Neural cell (in vitro differentiated cells): Measurements from ENCODE around the gene DMBT1. TPM values are rescaled to one million over a fixed set of nuclear protein-coding genes. Genes with fewer than 3 reads are reported as not detected.

Experiments used
- H2AFZ ChIP-seq: fragments of 200-600, 300-800 bp; sonication (generic), shearing (Covaris generic); 2 replicates; pipeline ENCODE4 v1.6.0; 2014; ENCODE audit warnings: low read depth, mild to moderate bottlenecking, antibody characterized with exemption, low read length, moderate library complexity
- H3F3A ChIP-seq: fragments of 200-600 bp; shearing (Covaris generic); 2 replicates; pipeline ENCODE4 v1.6.1; 2016; ENCODE audit warnings: mild to moderate bottlenecking, moderate library complexity, mixed read lengths, antibody characterized with exemption, low read length; ENCODE audit not compliant: insufficient read depth, poor library complexity, severe bottlenecking
- H3K27ac ChIP-seq: fragments of 200-600, 300-800 bp; sonication (generic), shearing (Covaris generic); 2 replicates; pipeline ENCODE4 v1.5.1; 2014; ENCODE audit warnings: mild to moderate bottlenecking, low read length, moderate library complexity
- H3K27me3 ChIP-seq: fragments of 300-800, 200-600 bp; sonication (generic), shearing (Covaris generic); 2 replicates; pipeline ENCODE4 v1.6.0; 2014; ENCODE audit warnings: mild to moderate bottlenecking, low read depth, low read length, moderate library complexity; ENCODE audit not compliant: insufficient read depth
- H3K36me3 ChIP-seq: fragments of 300-800, 200-600 bp; sonication (generic), shearing (Covaris generic); 2 replicates; pipeline ENCODE4 v1.5.1; 2014; ENCODE audit warnings: mild to moderate bottlenecking, antibody characterized with exemption, low read length, moderate library complexity; ENCODE audit not compliant: insufficient read depth
- H3K4me2 ChIP-seq: fragments of 300-800, 200-600 bp; sonication (generic), shearing (Covaris generic); 2 replicates; pipeline ENCODE4 v1.6.0; 2014; ENCODE audit warnings: mild to moderate bottlenecking, low read length
- H3K4me3 ChIP-seq: fragments of 300-800, 200-600 bp; sonication (generic), shearing (Covaris generic); 2 replicates; pipeline ENCODE4 v1.5.1; 2014; ENCODE audit warnings: mild to moderate bottlenecking, low read length, moderate library complexity
- H3K79me2 ChIP-seq: fragments of 200-600 bp; shearing (Covaris generic); replicated peaks from 2 replicates; pipeline ENCODE4 v1.6.0; 2014; ENCODE audit warnings: mild to moderate bottlenecking, low read length, moderate library complexity; ENCODE audit not compliant: insufficient read depth
- H3K9ac ChIP-seq: fragments of 300-800, 200-600 bp; sonication (generic), shearing (Covaris generic); 2 replicates; pipeline ENCODE4 v1.6.1; 2016; ENCODE audit warnings: mild to moderate bottlenecking, low read length, mixed read lengths
- H3K9me2 ChIP-seq: fragments of 200-600 bp; shearing (Covaris generic); 2 replicates; pipeline ENCODE4 v1.6.1; 2016; ENCODE audit warnings: mild to moderate bottlenecking, low read length, mixed read lengths; ENCODE audit not compliant: insufficient read depth
- H3K9me3 ChIP-seq: fragments of 200-600, 300-800 bp; sonication (generic), shearing (Covaris generic); 2 replicates; pipeline ENCODE4 v1.6.1; 2016; ENCODE audit warnings: mild to moderate bottlenecking, mixed run types, low read length, moderate library complexity, mixed read lengths
- H4K20me1 ChIP-seq: fragments of 200-600 bp; shearing (Covaris generic); 2 replicates; pipeline ENCODE4 v1.6.1; 2016; ENCODE audit warnings: mild to moderate bottlenecking, mixed run types; ENCODE audit not compliant: insufficient read depth
- CTCF ChIP-seq: fragments of 450-650 bp; IDR thresholded peaks from 2 replicates; pipeline ENCODE4 v1.5.1; 2014; ENCODE audit warnings: antibody characterized with exemption, mild to moderate bottlenecking, moderate library complexity; ENCODE audit not compliant: poor library complexity, severe bottlenecking
- EP300 ChIP-seq: fragments of 450-650 bp; conservative IDR thresholded peaks from 2 replicates; pipeline ENCODE4 v1.6.1; 2014; ENCODE audit warnings: antibody characterized with exemption, mild to moderate bottlenecking, moderate library complexity; ENCODE audit not compliant: poor library complexity, severe bottlenecking
- EZH2 ChIP-seq: fragments of 200-600, 300-800 bp; shearing (Covaris generic), sonication (generic); IDR thresholded peaks from 2 replicates; pipeline ENCODE4 v1.6.1; 2014; ENCODE audit warnings: antibody characterized with exemption, low read length, borderline replicate concordance, mild to moderate bottlenecking; ENCODE audit not compliant: insufficient read depth, poor library complexity, severe bottlenecking
- MXI1 ChIP-seq: fragments of 450-650 bp; conservative IDR thresholded peaks from 2 replicates; pipeline ENCODE4 v1.6.1; 2014; ENCODE audit warnings: antibody characterized with exemption, mild to moderate bottlenecking; ENCODE audit not compliant: poor library complexity, severe bottlenecking
- POLR2AphosphoS5 ChIP-seq: IDR thresholded peaks from 2 replicates; pipeline ENCODE4 v1.6.1; 2012
- RAD21 ChIP-seq: fragments of 450-650 bp; conservative IDR thresholded peaks from 2 replicates; pipeline ENCODE4 v1.6.1; 2014; ENCODE audit warnings: antibody characterized with exemption, mild to moderate bottlenecking, moderate library complexity
- SMC3 ChIP-seq: fragments of 450-650 bp; conservative IDR thresholded peaks from 2 replicates; pipeline ENCODE4 v1.6.1; 2014; ENCODE audit warnings: antibody characterized with exemption, mild to moderate bottlenecking, moderate library complexity; ENCODE audit not compliant: poor library complexity
- TAF1 ChIP-seq: IDR thresholded peaks from 2 replicates; pipeline ENCODE4 v1.6.1; 2012; ENCODE audit warnings: low read depth
- polyA plus RNA-seq: library from polyadenylated mRNA; depleted of rRNA; stranded (reverse); fragments of >200 nt; gene quantifications from 2 replicates; pipeline ENCODE4 v1.2.3, GENCODE V29; 2014
- TF ChIP-seq, protein P1 (sequence below): IDR thresholded peaks from 2 replicates; pipeline ENCODE4 v1.6.1; 2012; ENCODE audit warnings: borderline replicate concordance

The DMBT1 gene
- polyA plus RNA-seq, 1 donor from 2014 or later: not detected

DNA sequence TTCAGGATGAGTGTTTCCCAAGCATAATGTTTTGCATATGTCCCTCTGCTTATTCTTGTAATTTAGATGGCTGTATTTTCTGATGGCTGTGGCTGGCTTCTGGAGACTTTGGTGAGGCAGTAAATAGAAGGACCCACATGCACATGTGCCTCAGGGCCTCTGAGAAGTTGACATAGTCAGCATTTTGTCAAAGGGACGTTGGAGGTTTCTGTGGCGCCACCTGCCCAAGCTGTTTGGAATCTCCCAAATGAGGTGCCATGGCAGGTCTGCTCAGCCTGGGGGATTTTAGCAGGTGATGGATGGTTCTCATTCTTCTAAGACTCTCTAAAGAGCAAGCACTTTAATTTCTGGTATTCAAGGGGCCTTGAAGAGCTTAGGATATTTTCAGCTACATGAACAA lies 109.3 kb downstream of the DMBT1 start:
- Histone ChIP-seq H3K9ac (no peak overlapping the region), H2AFZ (no peak overlapping the region)
- TF ChIP-seq, protein P1, sequence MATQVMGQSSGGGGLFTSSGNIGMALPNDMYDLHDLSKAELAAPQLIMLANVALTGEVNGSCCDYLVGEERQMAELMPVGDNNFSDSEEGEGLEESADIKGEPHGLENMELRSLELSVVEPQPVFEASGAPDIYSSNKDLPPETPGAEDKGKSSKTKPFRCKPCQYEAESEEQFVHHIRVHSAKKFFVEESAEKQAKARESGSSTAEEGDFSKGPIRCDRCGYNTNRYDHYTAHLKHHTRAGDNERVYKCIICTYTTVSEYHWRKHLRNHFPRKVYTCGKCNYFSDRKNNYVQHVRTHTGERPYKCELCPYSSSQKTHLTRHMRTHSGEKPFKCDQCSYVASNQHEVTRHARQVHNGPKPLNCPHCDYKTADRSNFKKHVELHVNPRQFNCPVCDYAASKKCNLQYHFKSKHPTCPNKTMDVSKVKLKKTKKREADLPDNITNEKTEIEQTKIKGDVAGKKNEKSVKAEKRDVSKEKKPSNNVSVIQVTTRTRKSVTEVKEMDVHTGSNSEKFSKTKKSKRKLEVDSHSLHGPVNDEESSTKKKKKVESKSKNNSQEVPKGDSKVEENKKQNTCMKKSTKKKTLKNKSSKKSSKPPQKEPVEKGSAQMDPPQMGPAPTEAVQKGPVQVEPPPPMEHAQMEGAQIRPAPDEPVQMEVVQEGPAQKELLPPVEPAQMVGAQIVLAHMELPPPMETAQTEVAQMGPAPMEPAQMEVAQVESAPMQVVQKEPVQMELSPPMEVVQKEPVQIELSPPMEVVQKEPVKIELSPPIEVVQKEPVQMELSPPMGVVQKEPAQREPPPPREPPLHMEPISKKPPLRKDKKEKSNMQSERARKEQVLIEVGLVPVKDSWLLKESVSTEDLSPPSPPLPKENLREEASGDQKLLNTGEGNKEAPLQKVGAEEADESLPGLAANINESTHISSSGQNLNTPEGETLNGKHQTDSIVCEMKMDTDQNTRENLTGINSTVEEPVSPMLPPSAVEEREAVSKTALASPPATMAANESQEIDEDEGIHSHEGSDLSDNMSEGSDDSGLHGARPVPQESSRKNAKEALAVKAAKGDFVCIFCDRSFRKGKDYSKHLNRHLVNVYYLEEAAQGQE: no peak
- no peak for TF ChIP-seq POLR2AphosphoS5
- TF ChIP-seq SMC3: no peak
- TF ChIP-seq TAF1: no peak
- TF ChIP-seq EP300: no peak
- TF ChIP-seq MXI1: no peak
- TF ChIP-seq RAD21: no peak
- no peak for TF ChIP-seq EZH2
- TF ChIP-seq CTCF: no peak

DNA sequence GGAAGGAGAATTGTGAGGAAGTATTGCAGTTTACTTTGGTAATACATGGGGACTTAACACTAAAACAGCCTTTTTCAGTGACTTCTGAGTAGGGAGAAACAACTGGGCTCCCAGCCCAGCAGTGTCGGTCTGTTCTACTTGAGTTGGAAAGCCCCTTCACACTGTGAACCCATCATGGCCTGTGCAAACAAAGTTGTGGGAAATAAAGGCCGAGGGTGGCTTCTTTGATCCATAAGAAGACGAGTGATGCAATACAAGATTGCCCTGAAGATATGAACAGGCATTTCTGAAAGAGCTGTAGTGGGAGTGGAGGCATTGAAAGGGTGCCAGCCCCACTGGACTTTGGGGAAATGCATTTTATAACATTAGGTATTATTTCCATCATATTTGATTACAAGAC lies 110.8 kb downstream of the DMBT1 start:
- H2AFZ ChIP-seq: no peak overlapping the region
- no peaks in the 10 kb centered on the region for H3K9me2 ChIP-seq
- no peaks in the 10 kb centered on the region for H3K27me3 ChIP-seq
- no peak overlapping the region for H3K4me2 ChIP-seq
- no peaks in the 10 kb centered on the region for H3F3A ChIP-seq
- no peak overlapping the region for H3K27ac ChIP-seq
- no peaks in the 10 kb centered on the region for H3K36me3 ChIP-seq
- TF ChIP-seq, protein P1: no peak
- TF ChIP-seq RAD21: no peak
- no peak for TF ChIP-seq POLR2AphosphoS5
- TF ChIP-seq SMC3: no peak
- H4K20me1 ChIP-seq: no peaks in the 10 kb centered on the region
- H3K4me3 ChIP-seq: no peak overlapping the region
- H3K79me2 ChIP-seq: no peaks in the 10 kb centered on the region
- H3K9ac ChIP-seq: no peak overlapping the region
- H3K9me3 ChIP-seq: no peaks in the 10 kb centered on the region

More for the DNA sequence above, 109.3 kb downstream of the DMBT1 start:
- Histone ChIP-seq H3K9me3 (no peaks in the 10 kb centered on the region), H3F3A (no peaks in the 10 kb centered on the region), H4K20me1 (no peaks in the 10 kb centered on the region), H3K27me3 (no peaks in the 10 kb centered on the region), H3K79me2 (no peaks in the 10 kb centered on the region), H3K4me3 (no peak overlapping the region), H3K27ac (no peak overlapping the region), H3K36me3 (no peaks in the 10 kb centered on the region), H3K9me2 (no peaks in the 10 kb centered on the region), H3K4me2 (no peak overlapping the region)
